ENCODE results near the gene PPM1B.

DNA sequence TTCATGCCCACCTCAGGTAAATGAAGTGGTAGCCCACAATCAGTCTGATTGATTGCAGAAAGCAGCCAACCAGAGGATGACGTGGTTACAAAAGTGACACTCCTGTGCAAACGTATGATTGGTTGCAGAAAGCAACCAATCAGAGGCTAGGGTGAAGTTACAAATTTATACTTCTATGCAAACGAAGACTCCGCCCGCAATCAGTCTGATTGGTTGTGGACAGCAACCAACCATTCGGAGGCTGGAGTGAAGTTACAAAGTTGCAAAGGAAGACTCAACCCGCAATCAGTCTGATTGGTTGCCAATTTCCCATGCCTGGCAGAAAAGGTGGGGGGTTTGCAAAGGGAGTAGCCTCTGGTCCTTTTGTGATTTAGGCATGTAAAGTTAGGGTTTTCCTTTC is 102.6 kb downstream of the PPM1B start:
- TF ChIP-seq POLR2A (IDR thresholded peaks at IDR 0.05; ENCODE audit: low read depth, low read length) (no peak), FOS (IDR thresholded peaks at IDR 0.05; ENCODE audit: low read depth, low read length) (no peak), MAFK (IDR thresholded peaks at IDR 0.05; ENCODE audit: low read depth, low read length) (no peak), CTCF (conservative IDR thresholded peaks at IDR 0.05; ENCODE audit: low read depth, low read length) (no peak), RAD21 (IDR thresholded peaks at IDR 0.05; ENCODE audit: low read length) (no peak), BHLHE40 (IDR thresholded peaks at IDR 0.05; ENCODE audit: low read depth, low read length) (no peak), RFX5 (IDR thresholded peaks at IDR 0.05; ENCODE audit: low read depth, low read length) (no peak), SMC3 (IDR thresholded peaks at IDR 0.05; ENCODE audit: low read depth, low read length) (no peak), RCOR1 (IDR thresholded peaks at IDR 0.05; ENCODE audit: insufficient replicate concordance, low read length) (no peak), MAZ (IDR thresholded peaks at IDR 0.05; ENCODE audit: borderline replicate concordance, low read depth, low read length) (no peak), ELK1 (IDR thresholded peaks at IDR 0.05; ENCODE audit: borderline replicate concordance, low read depth, low read length) (no peak), MXI1 (IDR thresholded peaks at IDR 0.05; ENCODE audit: borderline replicate concordance, low read depth, low read length) (no peak)
- TF ChIP-seq, protein P1, sequence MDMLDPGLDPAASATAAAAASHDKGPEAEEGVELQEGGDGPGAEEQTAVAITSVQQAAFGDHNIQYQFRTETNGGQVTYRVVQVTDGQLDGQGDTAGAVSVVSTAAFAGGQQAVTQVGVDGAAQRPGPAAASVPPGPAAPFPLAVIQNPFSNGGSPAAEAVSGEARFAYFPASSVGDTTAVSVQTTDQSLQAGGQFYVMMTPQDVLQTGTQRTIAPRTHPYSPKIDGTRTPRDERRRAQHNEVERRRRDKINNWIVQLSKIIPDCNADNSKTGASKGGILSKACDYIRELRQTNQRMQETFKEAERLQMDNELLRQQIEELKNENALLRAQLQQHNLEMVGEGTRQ (IDR thresholded peaks at IDR 0.05; ENCODE audit: low read depth, low read length), result no peak

Data from IMR-90 (cell line).